ENCODE measurements around the gene ADCY2.

Gene ADCY2

DNA sequence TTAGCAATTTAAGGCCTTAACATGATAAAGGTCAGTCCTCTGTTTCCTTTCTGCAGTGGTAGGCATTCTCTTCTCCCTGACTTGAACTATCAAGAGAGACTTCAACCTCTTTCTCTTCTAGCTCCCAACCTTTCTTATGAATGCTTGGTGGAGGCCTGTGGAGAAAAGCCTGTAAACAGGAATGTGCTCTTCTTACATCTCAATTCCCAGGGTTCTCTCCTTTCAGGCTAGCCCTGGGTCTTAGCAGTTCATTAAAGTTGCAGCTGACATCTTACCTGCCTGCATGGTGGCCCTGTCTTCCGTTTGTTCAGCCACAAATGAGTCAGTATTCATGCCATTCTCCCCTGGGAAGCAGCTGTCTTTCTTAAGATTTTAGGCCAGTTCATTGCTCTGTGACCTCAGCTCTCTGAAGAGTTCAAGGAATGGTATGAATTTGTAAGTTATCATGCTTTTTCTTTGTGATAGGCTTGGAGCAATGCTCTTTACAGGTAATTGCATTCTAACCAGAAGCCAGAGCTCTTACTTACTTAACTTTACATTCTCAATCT is 77.8 kb downstream of the ADCY2 start:
- DNase-seq (ENCODE audit: insufficient read length, low spot score) (no peak), FAIRE-seq (no peak)
- no peak for TF ChIP-seq CTCF (IDR thresholded peaks at IDR 0.05; ENCODE audit: insufficient read depth, missing control alignments)

DNA sequence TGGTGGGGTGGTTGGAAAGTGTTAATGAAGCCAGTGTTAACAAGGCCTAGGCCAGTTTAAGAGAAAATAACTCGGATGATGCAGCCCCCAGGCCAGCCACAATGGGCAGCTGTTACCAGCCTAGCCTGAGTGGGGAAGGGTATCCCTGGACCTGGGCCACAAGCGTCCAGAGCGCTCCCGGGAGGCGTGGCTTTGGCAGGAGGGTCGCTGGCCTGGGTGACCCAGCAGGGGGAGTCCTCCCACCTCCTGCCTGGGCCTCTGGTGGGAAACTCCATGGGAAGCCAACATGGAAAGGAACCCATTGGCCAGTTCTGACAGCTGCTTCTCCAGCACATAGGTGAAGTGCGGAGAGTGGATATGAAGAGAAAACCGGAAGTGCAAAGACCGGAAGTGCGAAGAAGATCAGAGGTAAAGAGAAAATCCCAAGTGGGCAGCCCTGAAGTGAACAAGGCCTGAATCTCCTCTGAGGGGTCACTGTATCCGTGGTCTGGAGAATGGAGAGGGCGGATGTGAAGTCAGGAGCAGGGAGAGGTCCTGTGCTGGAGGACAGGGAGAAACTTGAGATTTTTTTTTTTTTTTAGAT is 79.0 kb downstream of the ADCY2 start:
- no peak for TF ChIP-seq CTCF (IDR thresholded peaks at IDR 0.05; ENCODE audit: insufficient read depth, missing control alignments)
- no peak for FAIRE-seq
- no peak for DNase-seq (ENCODE audit: insufficient read length, low spot score)

DNA sequence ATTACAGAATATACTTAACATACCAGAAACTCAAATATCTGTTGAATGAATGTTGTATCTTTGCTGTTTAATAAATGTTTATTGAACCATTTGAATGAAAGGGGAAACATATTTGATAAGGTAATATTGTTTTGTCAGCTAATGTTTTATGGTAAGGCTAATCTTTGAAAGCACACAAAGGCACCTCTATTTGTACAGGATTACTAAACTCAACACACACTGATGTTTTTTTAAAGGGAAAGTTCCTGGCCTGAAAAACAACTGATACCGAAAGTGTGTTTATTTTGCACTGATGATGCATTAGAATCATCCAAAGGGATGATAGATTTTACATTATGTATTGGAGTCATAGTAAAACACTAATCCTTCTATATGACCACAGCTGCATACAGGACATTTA is 82.5 kb downstream of the ADCY2 start:
- TF ChIP-seq CTCF (IDR thresholded peaks at IDR 0.05; ENCODE audit: insufficient read depth, missing control alignments), result no peak
- FAIRE-seq (no peak), DNase-seq (ENCODE audit: insufficient read length, low spot score) (no peak)

- no peak for FAIRE-seq
- no peak for DNase-seq (ENCODE audit: insufficient read length, low spot score)
- TF ChIP-seq CTCF (IDR thresholded peaks at IDR 0.05; ENCODE audit: insufficient read depth, missing control alignments), result no peak
Measured at GRCh38 chr5:7488734-7489133, 92.8 kb downstream of the ADCY2 start.

- TF ChIP-seq CTCF (IDR thresholded peaks at IDR 0.05; ENCODE audit: insufficient read depth, missing control alignments), result no peak
- no peak for FAIRE-seq
Measured at GRCh38 chr5:7492371-7492770, 96.4 kb downstream of the ADCY2 start.

GRCh38 chr5:7493081-7493480 is 97.1 kb downstream of the ADCY2 start:
- DNase-seq (ENCODE audit: insufficient read length, low spot score), result no peak
- no peak for FAIRE-seq
- no peak for TF ChIP-seq CTCF (IDR thresholded peaks at IDR 0.05; ENCODE audit: insufficient read depth, missing control alignments)

More at GRCh38 chr5:7492371-7492770, 96.4 kb downstream of the ADCY2 start:
- no peak for DNase-seq (ENCODE audit: insufficient read length, low spot score)

GRCh38 chr5:7493622-7494021 is 97.7 kb downstream of the ADCY2 start:
- FAIRE-seq, result no peak
- DNase-seq (ENCODE audit: insufficient read length, low spot score), result no peak
- no peak for TF ChIP-seq CTCF (IDR thresholded peaks at IDR 0.05; ENCODE audit: insufficient read depth, missing control alignments)
